Hematopoietic multipotent progenitor cell treated with erythropoietin and hydrocortisone succinate and interleukin-3 and kit ligand, for 8 days (in vitro differentiated cells): ENCODE measurements around the gene ABCG1.

Experiments used
- DNase-seq: peaks from one replicate; pipeline ENCODE4 v3.0.0-alpha.2; 2015

ABCG1 gene

GRCh38 chr21:42215942-42216725 is 2.8 kb upstream of the ABCG1 start:
- no peak for DNase-seq

- no peak for DNase-seq
These were observed 2.0 kb upstream of the ABCG1 start for GRCh38 chr21:42216726-42217572.

- DNase-seq = no peak
These were observed 732 bp downstream of the ABCG1 start for GRCh38 chr21:42219606-42220137.

GRCh38 chr21:42220138-42220701 is 1.3 kb downstream of the ABCG1 start:
- DNase-seq = peak; percentile 37

GRCh38 chr21:42221581-42222345 is 2.8 kb downstream of the ABCG1 start:
- DNase-seq = no peak

- DNase-seq = no peak
These were observed 3.4 kb downstream of the ABCG1 start for GRCh38 chr21:42222386-42222785.

- no peak for DNase-seq
These were observed 4.0 kb downstream of the ABCG1 start for GRCh38 chr21:42222821-42223390.

GRCh38 chr21:42223826-42224575 is 5.1 kb downstream of the ABCG1 start:
- DNase-seq = no peak

GRCh38 chr21:42225042-42225441 is 6.1 kb downstream of the ABCG1 start:
- no peak for DNase-seq

GRCh38 chr21:42225571-42226155 is 6.7 kb downstream of the ABCG1 start:
- no peak for DNase-seq

GRCh38 chr21:42226626-42227025 is 7.7 kb downstream of the ABCG1 start:
- no peak for DNase-seq

- DNase-seq = peak; percentile 82
These were observed 9.2 kb downstream of the ABCG1 start for GRCh38 chr21:42227909-42228708.

GRCh38 chr21:42228709-42229220 is 9.8 kb downstream of the ABCG1 start:
- DNase-seq = no peak

- no peak for DNase-seq
These were observed 10.7 kb downstream of the ABCG1 start for GRCh38 chr21:42229676-42230075.

- no peak for DNase-seq
These were observed 11.2 kb downstream of the ABCG1 start for GRCh38 chr21:42230178-42230577.

- no peak for DNase-seq
These were observed 11.7 kb downstream of the ABCG1 start for GRCh38 chr21:42230636-42231035.

GRCh38 chr21:42231756-42232155 is 12.8 kb downstream of the ABCG1 start:
- DNase-seq = no peak

GRCh38 chr21:42232176-42232825 is 13.4 kb downstream of the ABCG1 start:
- no peak for DNase-seq
